Fibroblast of pulmonary artery (primary cell): ENCODE measurements around the gene EYA2.

Experiments
- DNase-seq: peaks from one replicate; pipeline ENCODE4 v3.0.0-alpha.2; 2010; ENCODE audit warnings: low read depth
- H3K4me3 ChIP-seq: replicated peaks from 2 replicates; pipeline ENCODE4 v1.5.1; 2011; ENCODE audit warnings: low read depth, mild to moderate bottlenecking, control low read depth, low read length, moderate library complexity
- TF ChIP-seq, protein P1 (sequence below): IDR thresholded peaks from 2 replicates; pipeline ENCODE4 v1.5.1; 2011; ENCODE audit warnings: mild to moderate bottlenecking, control low read depth, low read length, inconsistent platforms; ENCODE audit errors: missing control alignments

EYA2 gene

DNA sequence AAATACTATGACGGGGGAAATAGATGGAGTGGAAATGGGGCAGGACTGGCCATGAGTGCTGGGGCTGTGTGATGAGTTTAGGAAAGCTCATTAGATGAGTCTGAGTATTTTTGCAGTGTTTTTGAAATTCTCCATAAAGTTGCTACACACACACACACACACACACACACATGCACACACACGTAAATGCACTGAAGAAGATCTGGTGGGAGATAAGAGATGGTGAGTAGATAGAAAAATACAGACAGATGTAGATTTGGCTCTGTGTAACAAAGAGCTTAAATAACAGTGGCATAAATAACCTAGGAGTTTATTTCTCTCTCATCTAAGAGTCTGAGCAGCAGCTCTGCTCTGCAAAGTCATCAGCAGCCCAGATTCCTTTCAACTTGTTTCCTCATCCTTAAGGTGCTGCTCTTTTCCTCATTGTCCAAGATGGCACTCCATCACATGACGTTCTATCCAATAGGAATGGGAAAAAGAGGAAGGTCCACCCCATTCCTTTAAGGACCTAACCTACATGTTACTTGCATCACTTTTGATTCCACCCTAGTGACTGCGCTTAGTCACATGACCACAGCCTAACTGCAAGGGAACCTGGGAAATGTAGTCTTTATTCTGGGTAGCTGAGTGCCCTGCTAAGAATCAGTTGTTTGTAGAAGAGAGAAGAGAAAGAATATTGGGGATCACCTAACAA is 76.4 kb downstream of the EYA2 start:
- H3K4me3 ChIP-seq, result no peak overlapping the region
- DNase-seq, result peak; percentile 77
- TF ChIP-seq, protein P1, sequence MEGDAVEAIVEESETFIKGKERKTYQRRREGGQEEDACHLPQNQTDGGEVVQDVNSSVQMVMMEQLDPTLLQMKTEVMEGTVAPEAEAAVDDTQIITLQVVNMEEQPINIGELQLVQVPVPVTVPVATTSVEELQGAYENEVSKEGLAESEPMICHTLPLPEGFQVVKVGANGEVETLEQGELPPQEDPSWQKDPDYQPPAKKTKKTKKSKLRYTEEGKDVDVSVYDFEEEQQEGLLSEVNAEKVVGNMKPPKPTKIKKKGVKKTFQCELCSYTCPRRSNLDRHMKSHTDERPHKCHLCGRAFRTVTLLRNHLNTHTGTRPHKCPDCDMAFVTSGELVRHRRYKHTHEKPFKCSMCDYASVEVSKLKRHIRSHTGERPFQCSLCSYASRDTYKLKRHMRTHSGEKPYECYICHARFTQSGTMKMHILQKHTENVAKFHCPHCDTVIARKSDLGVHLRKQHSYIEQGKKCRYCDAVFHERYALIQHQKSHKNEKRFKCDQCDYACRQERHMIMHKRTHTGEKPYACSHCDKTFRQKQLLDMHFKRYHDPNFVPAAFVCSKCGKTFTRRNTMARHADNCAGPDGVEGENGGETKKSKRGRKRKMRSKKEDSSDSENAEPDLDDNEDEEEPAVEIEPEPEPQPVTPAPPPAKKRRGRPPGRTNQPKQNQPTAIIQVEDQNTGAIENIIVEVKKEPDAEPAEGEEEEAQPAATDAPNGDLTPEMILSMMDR, result no peak

DNA sequence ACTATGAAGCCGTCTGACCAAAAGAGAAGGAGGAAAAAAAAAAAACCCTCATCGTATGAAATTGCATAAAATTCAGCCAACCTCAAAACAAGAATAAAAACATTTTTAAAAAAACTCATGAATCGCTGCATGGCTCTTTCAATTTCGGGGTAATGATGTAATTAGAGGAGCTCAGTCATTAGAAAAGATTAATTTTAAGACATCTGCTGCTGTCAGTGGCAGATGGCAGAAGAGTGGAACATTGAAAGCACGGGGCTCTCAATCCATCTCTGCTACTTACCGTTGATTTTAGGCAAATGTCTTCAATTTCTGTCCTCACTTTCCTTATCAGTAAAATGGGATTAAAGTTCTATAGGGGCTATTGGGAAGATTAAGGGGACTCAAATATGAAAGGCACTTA is 79.1 kb downstream of the EYA2 start:
- DNase-seq, result no peak
- TF ChIP-seq, protein P1, result no peak
- H3K4me3 ChIP-seq, result no peak overlapping the region

DNA sequence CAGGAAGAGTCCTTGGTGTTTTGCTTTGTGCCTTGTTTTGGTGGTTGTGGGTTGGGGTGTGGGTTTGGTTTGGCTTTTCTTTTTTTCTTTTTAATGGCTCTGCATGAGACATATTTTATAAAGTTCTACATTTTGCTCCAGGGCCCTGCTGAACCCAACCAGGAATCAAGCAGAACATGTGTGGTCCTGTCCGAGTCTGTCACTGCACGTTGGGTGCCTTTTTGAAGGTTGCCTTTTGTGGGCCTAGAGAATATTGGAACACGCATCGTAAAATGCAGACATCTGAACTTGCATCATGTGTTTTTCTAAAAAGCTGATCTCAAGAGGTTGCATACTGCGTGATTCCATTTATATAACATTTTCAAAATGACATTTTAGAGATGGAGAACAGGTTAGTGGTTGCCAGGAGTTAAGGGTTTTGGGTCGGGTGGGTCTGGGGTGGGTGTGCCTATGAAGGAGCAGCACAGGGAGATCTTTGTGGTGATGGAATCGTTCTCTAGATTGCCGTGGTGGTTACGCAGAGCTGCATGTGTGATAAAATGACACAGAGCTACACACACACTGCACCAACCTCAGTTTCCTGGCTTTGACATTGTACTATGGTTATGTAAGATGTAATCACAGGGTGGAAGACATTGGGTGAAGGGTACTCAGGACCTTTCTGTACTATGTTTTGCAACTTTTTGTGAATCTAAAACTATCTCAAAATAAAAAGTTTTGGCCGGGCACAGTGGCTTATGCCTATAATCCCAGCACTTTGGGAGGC is 80.2 kb downstream of the EYA2 start:
- TF ChIP-seq, protein P1, result no peak
- no peak for DNase-seq

DNA sequence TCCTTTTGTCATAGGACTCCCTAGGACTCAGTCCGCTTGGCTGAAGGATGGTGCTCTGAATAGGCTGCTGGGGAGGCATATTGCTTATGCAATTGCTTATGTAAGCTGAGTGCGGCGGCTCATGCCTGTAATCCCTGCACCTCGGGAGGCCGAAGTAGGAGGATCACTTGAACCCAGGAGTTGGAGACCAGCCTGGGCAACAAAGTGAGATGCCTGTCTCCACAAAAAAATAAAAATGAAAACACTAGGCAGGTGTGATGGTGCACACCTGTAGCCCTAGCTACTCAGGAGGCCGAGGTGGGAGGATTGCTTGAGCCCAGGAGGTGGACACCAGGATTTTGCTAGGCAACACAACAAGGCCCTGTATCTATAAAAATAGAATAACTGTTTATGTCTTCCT is 81.3 kb downstream of the EYA2 start:
- H3K4me3 ChIP-seq, result no peak overlapping the region
- TF ChIP-seq, protein P1, result no peak
- DNase-seq, result no peak

More for the DNA sequence above, 80.2 kb downstream of the EYA2 start:
- no peak overlapping the region for H3K4me3 ChIP-seq

DNA sequence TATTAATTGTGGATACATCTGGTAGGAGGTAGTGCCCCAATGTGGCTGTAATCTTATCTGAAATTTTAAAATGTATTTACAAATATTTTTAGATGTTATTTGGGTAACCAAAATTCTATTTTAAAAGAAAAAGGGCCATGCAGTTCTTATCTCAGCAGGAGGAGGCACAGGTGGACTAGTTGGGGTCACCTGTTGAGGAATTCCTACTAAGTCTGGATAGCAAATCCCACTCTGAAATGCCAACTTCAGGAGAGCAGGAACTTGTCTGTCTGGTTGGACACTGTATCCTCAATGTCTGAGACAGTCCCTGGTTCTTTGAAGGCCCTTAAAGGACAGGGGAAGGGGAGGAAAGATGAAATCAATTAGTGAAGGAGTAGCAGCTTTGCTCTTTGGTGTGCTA is 82.6 kb downstream of the EYA2 start:
- DNase-seq, result no peak
- TF ChIP-seq, protein P1, result no peak
- no peak overlapping the region for H3K4me3 ChIP-seq

DNA sequence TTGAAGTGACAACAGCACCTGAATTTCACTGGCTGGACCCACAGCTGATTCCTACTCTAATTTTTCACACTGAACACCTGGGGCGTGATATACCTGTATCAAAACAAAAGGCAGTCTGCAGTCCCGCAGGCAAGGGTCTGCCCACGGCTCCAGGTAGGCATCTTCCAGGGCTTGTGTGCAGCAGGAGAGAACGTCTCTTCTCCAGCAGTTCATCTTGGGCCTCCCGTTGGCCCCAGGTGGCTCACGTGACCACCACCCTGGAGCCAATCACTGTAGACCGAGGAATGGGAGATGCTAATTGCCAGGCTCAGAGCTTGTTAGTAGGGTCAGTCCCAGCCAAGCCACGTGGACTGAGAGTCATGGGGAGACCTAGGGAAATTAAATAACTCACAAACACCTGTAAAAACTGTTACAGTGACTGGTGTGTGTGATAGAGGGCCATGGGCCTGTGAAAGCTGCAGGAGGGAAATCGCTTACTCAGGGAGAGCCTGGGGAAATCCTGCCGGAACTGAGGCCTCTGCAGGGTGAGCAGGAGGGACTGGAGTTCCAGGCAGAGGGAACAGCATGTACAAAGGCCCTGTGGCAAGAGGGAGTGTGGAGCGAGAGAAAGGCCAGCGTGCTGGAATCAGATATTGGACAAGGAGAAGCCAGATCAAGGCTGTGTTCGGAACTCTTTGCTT is 83.4 kb downstream of the EYA2 start:
- TF ChIP-seq, protein P1, result no peak
- H3K4me3 ChIP-seq, result no peak overlapping the region
- no peak for DNase-seq
